ENCODE results near the gene MYL5.
"Not testable (repeated sequence)": the region's sequence is repeated elsewhere in the genome, so short reads cannot be mapped to it uniquely, and the experiment has no call there.

MYL5 gene

GRCh38 chr4:657834-658667 lies 16.3 kb upstream of the MYL5 start:
- no peak for DNase-seq

DNA sequence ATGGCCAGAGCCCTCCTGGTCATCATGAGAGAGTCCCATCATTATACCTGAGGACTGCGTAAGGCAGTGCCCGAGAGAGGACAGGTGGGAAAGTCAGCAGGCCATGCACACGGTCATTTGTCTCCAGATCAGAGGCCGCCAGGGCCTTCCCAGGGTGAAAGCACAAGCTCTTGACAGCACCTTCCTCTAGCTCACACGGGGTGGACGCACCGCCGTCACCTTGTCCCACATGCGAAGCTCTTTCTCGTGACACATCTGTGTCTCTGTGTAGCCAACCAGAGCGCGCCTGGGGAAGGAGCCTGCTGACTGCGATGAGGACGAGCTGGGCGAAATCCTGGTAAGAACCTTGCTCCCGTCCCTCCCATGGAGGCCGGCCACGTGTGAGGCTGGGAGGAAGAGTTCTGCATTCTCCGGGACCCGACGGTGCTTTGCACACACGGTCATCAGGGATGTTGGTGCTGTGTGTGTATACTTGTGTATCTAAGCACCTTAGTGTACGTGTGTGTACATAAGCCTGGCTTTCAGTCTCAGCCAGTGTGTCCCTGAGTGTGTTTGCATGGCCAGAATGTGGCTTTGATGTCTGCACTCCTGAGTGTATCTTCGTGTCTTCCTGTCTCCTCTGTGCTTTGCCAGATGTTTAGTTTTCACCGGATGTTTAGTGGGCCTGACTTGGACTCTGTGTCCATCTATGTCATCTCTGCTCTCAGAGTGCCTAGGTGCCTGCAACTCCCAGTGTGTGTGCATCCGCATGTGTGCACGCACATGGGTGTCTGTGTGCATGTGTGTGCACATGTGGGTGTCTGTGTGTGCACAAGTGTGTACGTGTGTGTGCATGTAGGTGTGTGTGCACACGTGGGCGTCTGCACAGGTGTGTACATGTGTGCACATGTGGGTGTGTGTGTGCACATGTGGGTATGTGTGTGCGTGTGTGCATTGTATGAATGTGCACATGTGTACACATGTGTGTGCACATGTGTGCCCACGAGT lies 15.4 kb upstream of the MYL5 start:
- no peak for DNase-seq

DNA sequence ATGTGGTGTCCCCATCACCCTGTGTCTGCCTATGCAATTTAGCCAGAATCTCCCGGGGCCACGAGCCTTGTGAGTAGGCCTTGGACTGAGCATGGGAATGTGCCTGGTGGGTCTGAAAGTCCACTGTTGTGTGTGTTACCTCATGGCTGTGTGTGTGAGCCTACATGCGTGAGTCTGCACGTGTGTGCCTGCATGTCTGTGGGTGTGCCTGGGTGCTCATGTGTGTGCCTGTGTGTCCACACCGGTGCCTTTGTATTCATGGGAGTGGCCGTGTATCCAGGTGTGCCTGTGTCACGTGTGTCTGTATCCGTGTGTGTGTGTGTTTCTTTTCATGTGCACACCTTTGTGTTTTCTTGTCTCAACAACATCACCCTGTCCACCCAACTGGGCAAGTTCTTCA lies 14.5 kb upstream of the MYL5 start:
- no peak for DNase-seq

DNA sequence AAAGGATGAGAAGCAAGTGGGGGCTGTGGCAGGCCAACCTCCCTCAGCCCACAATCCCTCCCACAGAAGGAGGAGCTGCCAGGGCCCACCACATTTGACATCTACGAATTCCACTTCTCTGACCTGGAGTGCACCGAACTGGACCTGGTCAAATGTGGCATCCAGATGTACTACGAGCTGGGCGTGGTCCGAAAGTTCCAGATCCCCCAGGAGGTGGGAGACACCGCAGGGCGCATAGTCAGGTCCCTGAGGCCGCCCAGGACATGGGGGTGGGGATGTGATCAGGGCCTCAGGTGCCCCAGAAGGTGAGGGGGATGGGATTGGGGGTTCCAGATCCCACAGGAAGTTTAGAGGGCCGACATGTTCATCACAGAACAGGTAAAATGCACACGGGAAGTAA lies 13.9 kb upstream of the MYL5 start:
- no peak for DNase-seq

GRCh38 chr4:661231-661630 lies 13.1 kb upstream of the MYL5 start:
- no peak for DNase-seq

DNA sequence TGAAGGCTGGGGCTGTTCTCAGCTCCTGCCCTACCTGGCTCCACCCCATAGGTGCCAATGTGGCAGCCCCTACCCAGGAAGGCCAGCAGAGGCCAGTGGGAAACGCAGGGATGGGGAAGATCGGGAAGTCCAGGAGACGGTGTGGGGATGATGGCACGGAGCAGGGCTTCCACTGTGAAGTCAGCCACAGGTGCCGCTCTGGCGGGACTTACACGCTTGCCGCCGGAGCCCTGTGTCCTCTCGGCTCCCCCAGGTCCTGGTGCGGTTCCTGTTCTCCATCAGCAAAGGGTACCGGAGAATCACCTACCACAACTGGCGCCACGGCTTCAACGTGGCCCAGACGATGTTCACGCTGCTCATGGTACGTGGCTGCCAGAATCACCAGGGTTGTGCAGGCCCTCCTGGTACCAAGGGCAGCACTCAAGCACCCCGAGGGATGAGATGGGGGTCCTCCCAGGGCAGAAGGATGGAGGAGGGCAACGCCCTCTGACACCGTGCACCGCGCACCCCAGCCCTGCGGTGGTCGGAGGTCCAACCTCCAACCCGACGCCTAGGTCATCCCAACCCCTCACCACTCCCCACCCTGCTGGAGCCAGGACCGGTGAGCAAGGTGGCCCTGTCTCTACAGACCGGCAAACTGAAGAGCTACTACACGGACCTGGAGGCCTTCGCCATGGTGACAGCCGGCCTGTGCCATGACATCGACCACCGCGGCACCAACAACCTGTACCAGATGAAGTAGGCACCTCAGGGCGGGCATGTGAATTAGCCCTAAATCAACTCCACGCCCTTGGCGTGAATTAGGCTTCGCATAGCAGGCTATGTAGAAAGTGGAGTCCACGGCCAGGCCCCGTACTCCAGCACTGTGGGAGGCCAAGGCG lies 12.2 kb upstream of the MYL5 start:
- DNase-seq, result no peak

DNA sequence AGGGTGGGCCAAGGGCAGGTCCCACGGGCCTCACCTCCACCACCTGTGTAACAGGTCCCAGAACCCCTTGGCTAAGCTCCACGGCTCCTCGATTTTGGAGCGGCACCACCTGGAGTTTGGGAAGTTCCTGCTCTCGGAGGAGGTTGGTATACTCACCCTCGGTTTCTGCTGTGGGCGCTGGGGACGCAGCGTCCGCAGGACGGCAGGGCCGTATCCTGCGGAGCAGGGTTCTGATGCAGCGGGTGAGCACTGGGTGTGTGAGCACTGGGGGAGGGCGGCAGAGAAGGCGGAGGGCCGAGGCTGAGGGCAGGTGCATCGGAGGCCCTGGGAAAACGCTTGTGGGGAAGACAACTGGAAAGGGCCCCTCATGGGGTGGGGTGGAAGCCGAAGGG lies 11.3 kb upstream of the MYL5 start:
- DNase-seq, result no peak

GRCh38 chr4:663438-664428 lies 10.6 kb upstream of the MYL5 start:
- DNase-seq, result peak; percentile 28 to 73

DNA sequence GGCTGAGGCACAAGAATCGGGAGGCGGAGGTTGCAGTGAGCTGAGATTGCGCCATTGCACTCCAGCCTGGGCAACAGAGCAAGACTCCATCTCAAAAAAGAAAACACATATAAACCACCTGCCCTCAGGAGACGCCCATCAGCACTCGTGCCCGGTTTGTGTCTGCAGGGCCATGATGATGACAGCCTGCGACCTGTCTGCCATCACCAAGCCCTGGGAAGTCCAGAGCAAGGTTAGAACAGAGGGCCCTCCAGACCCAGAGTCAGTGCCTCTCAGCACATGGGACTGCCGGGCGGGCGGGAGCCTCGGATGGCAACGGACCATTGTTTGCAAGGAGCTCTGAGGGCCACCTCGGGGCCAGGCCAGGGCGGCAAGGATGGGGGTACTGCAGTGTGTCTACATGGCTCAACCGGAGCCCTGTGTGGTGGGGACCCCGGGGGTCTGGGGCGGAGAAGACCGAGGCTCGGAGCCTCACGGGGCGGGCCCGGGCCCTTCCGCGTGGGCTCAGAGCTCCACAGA lies 9.6 kb upstream of the MYL5 start:
- no peak for DNase-seq

- no peak for DNase-seq
Observed at GRCh38 chr4:665381-665750, 9.0 kb upstream of the MYL5 start.

- no peak for DNase-seq
Observed at GRCh38 chr4:665751-666435, 8.4 kb upstream of the MYL5 start.

DNA sequence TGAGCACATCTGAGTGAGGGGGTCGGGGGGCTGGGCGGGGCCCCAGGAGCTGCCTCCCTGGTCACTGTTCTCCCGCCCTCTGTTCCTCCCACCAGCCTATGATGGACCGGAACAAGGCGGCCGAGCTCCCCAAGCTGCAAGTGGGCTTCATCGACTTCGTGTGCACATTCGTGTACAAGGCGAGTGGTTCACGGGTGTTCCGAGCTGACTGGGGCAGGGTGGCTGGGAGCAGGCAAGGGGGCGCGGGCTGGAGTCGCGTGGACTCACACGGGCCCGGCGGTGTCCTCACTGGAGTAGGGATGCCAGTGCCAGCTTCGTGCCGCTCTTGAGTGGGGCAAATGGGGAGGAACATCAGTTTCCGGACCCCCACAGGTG lies 7.9 kb upstream of the MYL5 start:
- DNase-seq, result no peak

GRCh38 chr4:666822-667544 lies 7.4 kb upstream of the MYL5 start:
- no peak for DNase-seq

- no peak for DNase-seq
Observed at GRCh38 chr4:667545-667925, 6.8 kb upstream of the MYL5 start.

GRCh38 chr4:668219-668618 lies 6.1 kb upstream of the MYL5 start:
- DNase-seq, result not testable (repeated sequence)

DNA sequence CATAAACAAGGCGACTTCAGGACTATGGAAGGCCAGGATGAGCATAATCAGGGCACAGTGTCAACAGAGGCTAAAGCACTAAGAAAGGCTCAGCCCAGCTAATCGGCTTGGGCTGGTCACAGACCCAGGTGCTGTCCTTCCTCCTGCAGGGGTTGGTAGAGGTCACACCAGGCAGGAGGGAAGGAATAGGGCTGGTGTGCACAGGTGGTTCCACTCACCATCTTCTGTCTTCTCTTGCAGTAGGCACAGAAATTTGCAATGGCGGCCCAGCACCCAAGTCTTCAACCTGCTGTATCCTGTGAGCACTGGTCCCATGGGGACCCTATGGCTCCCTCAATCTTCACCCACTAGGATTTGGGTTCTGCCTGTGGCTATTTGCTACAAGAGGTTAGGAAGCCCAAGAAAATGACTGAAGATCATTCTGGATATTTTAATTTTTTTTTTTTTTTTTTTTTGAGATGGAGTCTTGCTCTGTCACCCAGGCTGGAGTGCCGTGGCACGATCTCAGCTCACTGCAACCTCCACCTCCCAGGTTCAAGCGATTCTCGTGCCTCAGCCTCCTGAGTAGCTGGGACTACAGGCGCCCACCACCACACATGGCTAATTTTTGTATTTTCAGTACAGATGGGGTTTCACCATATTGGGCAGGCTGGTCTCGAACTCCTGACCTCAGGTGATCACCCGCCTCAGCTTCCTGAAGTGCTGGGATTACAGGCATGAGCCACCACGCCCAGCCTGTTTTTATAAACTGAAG lies 4.4 kb upstream of the MYL5 start:
- not testable (repeated sequence) for DNase-seq

GRCh38 chr4:671769-672168 lies 2.6 kb upstream of the MYL5 start:
- DNase-seq, result no peak

- DNase-seq, result no peak
Observed at GRCh38 chr4:673349-674091, 822 bp upstream of the MYL5 start.

Measured in NCI-H526 (cell line).